Measurements from ENCODE around the gene CIDEC.
A peak's percentile ranks its signal among the peaks of the same experiment; 100 is the strongest.
"Not testable (repeated sequence)": the region's sequence is repeated elsewhere in the genome, so short reads cannot be mapped to it uniquely, and the experiment has no call there.

Gene CIDEC

DNA sequence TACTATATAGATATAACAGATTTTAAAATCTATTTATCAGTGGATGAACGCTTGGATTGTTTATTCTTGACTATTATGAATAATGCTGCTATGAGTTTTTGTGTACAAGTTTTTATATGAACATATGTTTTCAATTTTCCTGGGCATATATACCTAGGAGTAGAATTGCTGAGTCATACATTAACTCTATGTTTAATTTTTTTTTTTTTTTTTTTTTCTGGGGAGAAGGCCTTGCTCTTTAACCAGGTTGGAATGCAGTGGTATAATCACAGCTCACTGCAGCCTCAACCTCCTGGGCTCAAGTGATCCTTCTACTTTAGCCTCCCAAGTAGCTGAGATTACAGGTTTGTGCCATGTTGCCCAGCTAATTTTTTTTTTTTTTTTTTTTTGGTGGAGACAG, 9.1 kb downstream of the CIDEC start:
- H3K27me3 ChIP-seq (ENCODE audit: control insufficient read depth, insufficient read depth, low read length), result no peaks in the 10 kb centered on the region
- no peak overlapping the region for H3K4me3 ChIP-seq (ENCODE audit: low read depth, low read length)
- no peak overlapping the region for H3K27ac ChIP-seq (ENCODE audit: low read depth, low read length)
- H3K9ac ChIP-seq (ENCODE audit: low read length), result no peak overlapping the region
- H3K36me3 ChIP-seq (ENCODE audit: control insufficient read depth, insufficient read depth, low read length), result no peaks in the 10 kb centered on the region
- no peaks in the 10 kb centered on the region for H3K9me3 ChIP-seq (ENCODE audit: control insufficient read depth, insufficient read depth, low read depth, low read length)
- H3K4me1 ChIP-seq (ENCODE audit: control insufficient read depth, insufficient read depth, low read length), result no peaks in the 10 kb centered on the region

DNA sequence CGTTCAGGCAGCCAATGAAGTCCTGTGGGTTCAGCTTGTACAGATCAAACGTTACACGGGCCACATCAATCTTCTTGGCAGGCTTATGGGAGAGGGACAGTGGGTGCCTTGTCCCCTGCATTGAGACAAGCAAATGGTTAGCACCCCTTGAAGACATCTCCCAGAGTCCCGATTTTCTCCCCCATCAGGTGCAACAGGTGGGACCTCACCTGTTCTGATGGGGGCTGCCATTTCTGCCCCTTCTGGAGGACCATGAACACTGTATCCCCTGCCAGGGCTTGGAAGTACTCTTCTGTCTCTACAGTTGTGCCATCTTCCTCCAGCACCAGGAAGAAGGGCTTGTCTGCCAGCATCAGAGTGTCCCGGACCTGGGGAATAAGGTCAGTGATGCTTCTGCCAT, 10.1 kb downstream of the CIDEC start:
- Histone ChIP-seq H3K4me3 (ENCODE audit: low read depth, low read length) (no peak overlapping the region), H3K27ac (ENCODE audit: low read depth, low read length) (no peak overlapping the region), H3K9me3 (ENCODE audit: control insufficient read depth, insufficient read depth, low read depth, low read length) (no peaks in the 10 kb centered on the region), H3K36me3 (ENCODE audit: control insufficient read depth, insufficient read depth, low read length) (no peaks in the 10 kb centered on the region), H3K27me3 (ENCODE audit: control insufficient read depth, insufficient read depth, low read length) (no peaks in the 10 kb centered on the region), H3K9ac (ENCODE audit: low read length) (no peak overlapping the region), H3K4me1 (ENCODE audit: control insufficient read depth, insufficient read depth, low read length) (no peaks in the 10 kb centered on the region)

- Histone ChIP-seq H3K36me3 (ENCODE audit: control insufficient read depth, insufficient read depth, low read length) (no peaks in the 10 kb centered on the region), H3K27me3 (ENCODE audit: control insufficient read depth, insufficient read depth, low read length) (peaks cover 4% of the 10 kb centered on the region), H3K9ac (ENCODE audit: low read length) (no peak overlapping the region), H3K9me3 (ENCODE audit: control insufficient read depth, insufficient read depth, low read depth, low read length) (no peaks in the 10 kb centered on the region), H3K4me1 (ENCODE audit: control insufficient read depth, insufficient read depth, low read length) (peaks cover 5% of the 10 kb centered on the region; the same call in 1 of the 2 replicates), H3K27ac (ENCODE audit: low read depth, low read length) (no peak overlapping the region), H3K4me3 (ENCODE audit: low read depth, low read length) (no peak overlapping the region)
Observed at GRCh38 chr3:9867106-9867505, 12.9 kb downstream of the CIDEC start.

DNA sequence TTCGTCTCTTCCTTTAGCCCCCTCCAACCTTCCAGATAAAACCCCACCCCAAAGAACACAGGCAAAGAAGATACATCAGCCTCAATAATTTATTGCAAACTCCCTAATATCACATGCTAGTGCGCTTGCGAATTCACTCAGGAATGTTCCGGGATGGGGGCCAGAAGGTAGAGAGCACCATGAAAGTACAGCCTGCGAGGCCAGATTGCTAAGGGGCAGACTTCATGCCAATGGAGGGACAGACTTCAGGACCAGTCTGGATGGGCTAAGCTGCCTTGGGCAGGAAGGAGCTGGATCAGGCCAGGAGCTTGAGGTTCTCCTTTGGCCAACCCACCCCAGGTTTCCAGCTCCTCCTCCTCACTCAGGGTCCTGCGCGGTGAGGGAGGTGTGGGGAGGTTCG, 13.4 kb downstream of the CIDEC start:
- no peaks in the 10 kb centered on the region for H3K36me3 ChIP-seq (ENCODE audit: control insufficient read depth, insufficient read depth, low read length)
- peaks cover 6% of the 10 kb centered on the region for H3K27me3 ChIP-seq (ENCODE audit: control insufficient read depth, insufficient read depth, low read length)
- no peak overlapping the region for H3K9ac ChIP-seq (ENCODE audit: low read length)
- no peaks in the 10 kb centered on the region for H3K9me3 ChIP-seq (ENCODE audit: control insufficient read depth, insufficient read depth, low read depth, low read length)
- H3K4me3 ChIP-seq (ENCODE audit: low read depth, low read length), result no peak overlapping the region
- H3K27ac ChIP-seq (ENCODE audit: low read depth, low read length), result no peak overlapping the region
- H3K4me1 ChIP-seq (ENCODE audit: control insufficient read depth, insufficient read depth, low read length), result peaks cover 9% of the 10 kb centered on the region

GRCh38 chr3:9865125-9865637, 14.9 kb downstream of the CIDEC start:
- not testable (repeated sequence) for H3K27ac ChIP-seq (ENCODE audit: low read depth, low read length)

GRCh38 chr3:9864200-9864927, 15.7 kb downstream of the CIDEC start:
- Histone ChIP-seq H3K4me3 (ENCODE audit: low read depth, low read length) (no peak overlapping the region), H3K4me1 (ENCODE audit: control insufficient read depth, insufficient read depth, low read length) (peaks cover 20% of the 10 kb centered on the region), H3K36me3 (ENCODE audit: control insufficient read depth, insufficient read depth, low read length) (no peaks in the 10 kb centered on the region), H3K27ac (ENCODE audit: low read depth, low read length) (no peak overlapping the region), H3K27me3 (ENCODE audit: control insufficient read depth, insufficient read depth, low read length) (peaks cover 6% of the 10 kb centered on the region), H3K9ac (ENCODE audit: low read length) (no peak overlapping the region), H3K9me3 (ENCODE audit: control insufficient read depth, insufficient read depth, low read depth, low read length) (no peaks in the 10 kb centered on the region)

More at GRCh38 chr3:9865125-9865637, 14.9 kb downstream of the CIDEC start:
- H3K27me3 ChIP-seq (ENCODE audit: control insufficient read depth, insufficient read depth, low read length); H3K9me3 ChIP-seq (ENCODE audit: control insufficient read depth, insufficient read depth, low read depth, low read length); H3K9ac ChIP-seq (ENCODE audit: low read length); H3K36me3 ChIP-seq (ENCODE audit: control insufficient read depth, insufficient read depth, low read length); H3K4me3 ChIP-seq (ENCODE audit: low read depth, low read length): not testable (repeated sequence)
- H3K4me1 ChIP-seq (ENCODE audit: control insufficient read depth, insufficient read depth, low read length), result peaks cover 18% of the 10 kb centered on the region

DNA sequence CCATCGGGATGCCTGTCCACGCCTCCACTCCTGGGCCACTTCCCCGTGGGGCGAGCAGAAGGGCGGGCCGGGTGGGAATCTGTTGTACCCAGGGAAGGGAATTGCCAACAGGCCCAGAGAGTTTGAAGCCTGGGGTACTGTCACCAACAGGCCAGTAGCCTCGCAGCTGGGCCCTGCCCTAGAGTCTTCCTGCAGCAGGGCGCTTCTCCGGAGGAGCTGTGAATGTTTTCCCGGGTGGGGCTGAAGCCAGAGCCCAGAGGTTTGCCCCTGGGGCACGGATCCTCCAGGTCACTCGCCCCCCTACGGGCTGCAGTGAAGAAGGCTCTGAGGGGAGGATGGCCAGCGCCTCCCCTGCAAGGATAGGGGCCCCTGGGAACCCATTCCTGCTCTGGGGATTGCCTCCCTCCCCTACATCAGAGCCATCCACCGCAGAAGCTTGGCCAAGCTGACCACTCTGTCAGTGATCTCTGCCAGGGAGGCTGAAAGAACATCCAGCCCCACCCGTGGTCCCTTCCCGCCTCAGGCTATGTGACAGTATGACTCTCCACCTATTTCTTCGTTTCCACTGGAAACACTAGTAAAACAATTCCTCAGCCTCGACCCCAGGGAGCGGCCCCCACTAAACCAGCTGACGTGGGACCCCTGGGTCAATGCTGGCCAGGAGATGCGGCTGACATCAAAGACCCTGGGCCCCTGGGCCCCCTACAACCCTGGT, 16.8 kb downstream of the CIDEC start:
- Histone ChIP-seq H3K36me3 (ENCODE audit: control insufficient read depth, insufficient read depth, low read length) (no peaks in the 10 kb centered on the region), H3K9ac (ENCODE audit: low read length) (no peak overlapping the region), H3K27me3 (ENCODE audit: control insufficient read depth, insufficient read depth, low read length) (peaks cover 6% of the 10 kb centered on the region), H3K27ac (ENCODE audit: low read depth, low read length) (no peak overlapping the region), H3K4me3 (ENCODE audit: low read depth, low read length) (peak overlapping the region; percentile 66), H3K4me1 (ENCODE audit: control insufficient read depth, insufficient read depth, low read length) (peaks cover 25% of the 10 kb centered on the region), H3K9me3 (ENCODE audit: control insufficient read depth, insufficient read depth, low read depth, low read length) (no peaks in the 10 kb centered on the region)

- H3K27me3 ChIP-seq (ENCODE audit: control insufficient read depth, insufficient read depth, low read length), result peaks cover 6% of the 10 kb centered on the region
- peak overlapping the region; percentile 66 for H3K4me3 ChIP-seq (ENCODE audit: low read depth, low read length)
- H3K36me3 ChIP-seq (ENCODE audit: control insufficient read depth, insufficient read depth, low read length), result no peaks in the 10 kb centered on the region
- H3K27ac ChIP-seq (ENCODE audit: low read depth, low read length), result no peak overlapping the region
- no peaks in the 10 kb centered on the region for H3K9me3 ChIP-seq (ENCODE audit: control insufficient read depth, insufficient read depth, low read depth, low read length)
- peaks cover 28% of the 10 kb centered on the region for H3K4me1 ChIP-seq (ENCODE audit: control insufficient read depth, insufficient read depth, low read length)
- H3K9ac ChIP-seq (ENCODE audit: low read length), result peak overlapping the region; percentile 46
Observed at GRCh38 chr3:9862391-9863057, 17.5 kb downstream of the CIDEC start.

- H3K4me3 ChIP-seq (ENCODE audit: low read depth, low read length), result no peak overlapping the region
- peaks cover 6% of the 10 kb centered on the region for H3K27me3 ChIP-seq (ENCODE audit: control insufficient read depth, insufficient read depth, low read length)
- no peaks in the 10 kb centered on the region for H3K9me3 ChIP-seq (ENCODE audit: control insufficient read depth, insufficient read depth, low read depth, low read length)
- H3K9ac ChIP-seq (ENCODE audit: low read length), result no peak overlapping the region
- peaks cover 28% of the 10 kb centered on the region for H3K4me1 ChIP-seq (ENCODE audit: control insufficient read depth, insufficient read depth, low read length)
- no peak overlapping the region for H3K27ac ChIP-seq (ENCODE audit: low read depth, low read length)
- H3K36me3 ChIP-seq (ENCODE audit: control insufficient read depth, insufficient read depth, low read length), result no peaks in the 10 kb centered on the region
Observed at GRCh38 chr3:9861626-9862130, 18.4 kb downstream of the CIDEC start.

- Histone ChIP-seq H3K4me3 (ENCODE audit: low read depth, low read length) (no peak overlapping the region), H3K27me3 (ENCODE audit: control insufficient read depth, insufficient read depth, low read length) (peaks cover 6% of the 10 kb centered on the region), H3K9me3 (ENCODE audit: control insufficient read depth, insufficient read depth, low read depth, low read length) (no peaks in the 10 kb centered on the region), H3K27ac (ENCODE audit: low read depth, low read length) (no peak overlapping the region), H3K36me3 (ENCODE audit: control insufficient read depth, insufficient read depth, low read length) (no peaks in the 10 kb centered on the region), H3K9ac (ENCODE audit: low read length) (no peak overlapping the region), H3K4me1 (ENCODE audit: control insufficient read depth, insufficient read depth, low read length) (peaks cover 28% of the 10 kb centered on the region)
Observed at GRCh38 chr3:9861201-9861600, 18.9 kb downstream of the CIDEC start.

Measured in HUES6 (cell line).